ENCODE results near the gene DYNC1H1. TPM values are rescaled to one million over a fixed set of nuclear protein-coding genes. Genes with fewer than 3 reads are reported as not detected.

Gene DYNC1H1
- total RNA-seq, 2 experiments from 2014 or later = 291 to 301 TPM

DNA sequence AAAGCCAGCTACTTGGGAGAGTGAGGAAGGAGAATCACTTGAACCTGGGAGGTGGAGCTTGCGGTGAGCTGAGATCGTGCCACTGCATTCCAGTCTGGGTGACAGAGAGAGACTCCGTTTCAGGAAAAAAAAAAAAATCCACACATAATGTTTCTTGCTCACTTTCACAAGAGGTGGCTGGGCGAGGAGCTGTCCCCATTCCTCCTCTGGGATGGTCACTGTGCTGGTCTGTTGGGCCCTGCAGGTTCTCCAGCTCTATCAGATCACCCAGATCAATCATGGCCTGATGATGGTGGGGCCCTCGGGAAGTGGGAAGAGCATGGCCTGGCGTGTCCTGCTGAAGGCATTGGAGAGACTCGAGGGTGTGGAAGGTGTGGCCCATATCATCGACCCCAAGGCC is 47.3 kb downstream of the DYNC1H1 start:
- Mint-ChIP-seq H3K27me3 (no peaks in the 10 kb centered on the region), H3K9me3 (no peaks in the 10 kb centered on the region), H3K4me3 (no peak overlapping the region), H3K36me3 (ENCODE audit: low read depth) (peaks cover 75% of the 10 kb centered on the region), H3K27ac (no peak overlapping the region), H3K4me1 (ENCODE audit: low read depth) (no peaks in the 10 kb centered on the region)
- TF ChIP-seq, protein P1, sequence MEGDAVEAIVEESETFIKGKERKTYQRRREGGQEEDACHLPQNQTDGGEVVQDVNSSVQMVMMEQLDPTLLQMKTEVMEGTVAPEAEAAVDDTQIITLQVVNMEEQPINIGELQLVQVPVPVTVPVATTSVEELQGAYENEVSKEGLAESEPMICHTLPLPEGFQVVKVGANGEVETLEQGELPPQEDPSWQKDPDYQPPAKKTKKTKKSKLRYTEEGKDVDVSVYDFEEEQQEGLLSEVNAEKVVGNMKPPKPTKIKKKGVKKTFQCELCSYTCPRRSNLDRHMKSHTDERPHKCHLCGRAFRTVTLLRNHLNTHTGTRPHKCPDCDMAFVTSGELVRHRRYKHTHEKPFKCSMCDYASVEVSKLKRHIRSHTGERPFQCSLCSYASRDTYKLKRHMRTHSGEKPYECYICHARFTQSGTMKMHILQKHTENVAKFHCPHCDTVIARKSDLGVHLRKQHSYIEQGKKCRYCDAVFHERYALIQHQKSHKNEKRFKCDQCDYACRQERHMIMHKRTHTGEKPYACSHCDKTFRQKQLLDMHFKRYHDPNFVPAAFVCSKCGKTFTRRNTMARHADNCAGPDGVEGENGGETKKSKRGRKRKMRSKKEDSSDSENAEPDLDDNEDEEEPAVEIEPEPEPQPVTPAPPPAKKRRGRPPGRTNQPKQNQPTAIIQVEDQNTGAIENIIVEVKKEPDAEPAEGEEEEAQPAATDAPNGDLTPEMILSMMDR (IDR thresholded peaks at IDR 0.05) = no peak
- DNase-seq (no peak), ATAC-seq (no peak)
- intact Hi-C loops (cut with micrococcal nuclease) = no loop called here
- ChIA-PET POLR2A (interaction anchor here (0.9 kb wide), 1 partner anchor 9 kb away, joined by 4 read pairs; no protein-coding TSS in a partner anchor), CTCF (no interaction called here)

DNA sequence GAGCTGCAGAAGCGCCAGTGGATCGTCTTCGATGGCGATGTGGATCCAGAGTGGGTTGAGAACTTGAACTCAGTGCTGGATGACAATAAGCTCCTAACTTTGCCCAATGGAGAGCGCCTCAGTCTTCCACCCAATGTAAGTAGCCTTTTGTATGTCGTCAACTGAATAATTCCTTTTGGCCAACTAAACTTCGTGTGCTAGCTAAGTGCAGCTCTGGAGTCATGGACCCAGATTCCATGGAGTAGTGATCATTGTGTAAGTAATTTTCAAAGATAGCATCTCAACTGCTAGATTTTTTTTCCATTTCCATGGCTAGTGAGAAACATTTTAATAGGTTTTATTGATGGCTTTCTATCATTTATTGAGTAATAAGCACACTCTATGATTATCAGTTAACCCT is 48.0 kb downstream of the DYNC1H1 start:
- Mint-ChIP-seq H3K36me3 (ENCODE audit: low read depth) (peaks cover 75% of the 10 kb centered on the region), H3K27ac (no peak overlapping the region), H3K27me3 (no peaks in the 10 kb centered on the region), H3K4me1 (ENCODE audit: low read depth) (no peaks in the 10 kb centered on the region), H3K4me3 (no peak overlapping the region), H3K9me3 (no peaks in the 10 kb centered on the region)
- DNase-seq (no peak), ATAC-seq (no peak)
- CTCF ChIA-PET = no interaction called here
- POLR2A ChIA-PET = no interaction called here
- TF ChIP-seq, protein P1 (IDR thresholded peaks at IDR 0.05) = no peak
- intact Hi-C loops (cut with micrococcal nuclease) = no loop called here

DNA sequence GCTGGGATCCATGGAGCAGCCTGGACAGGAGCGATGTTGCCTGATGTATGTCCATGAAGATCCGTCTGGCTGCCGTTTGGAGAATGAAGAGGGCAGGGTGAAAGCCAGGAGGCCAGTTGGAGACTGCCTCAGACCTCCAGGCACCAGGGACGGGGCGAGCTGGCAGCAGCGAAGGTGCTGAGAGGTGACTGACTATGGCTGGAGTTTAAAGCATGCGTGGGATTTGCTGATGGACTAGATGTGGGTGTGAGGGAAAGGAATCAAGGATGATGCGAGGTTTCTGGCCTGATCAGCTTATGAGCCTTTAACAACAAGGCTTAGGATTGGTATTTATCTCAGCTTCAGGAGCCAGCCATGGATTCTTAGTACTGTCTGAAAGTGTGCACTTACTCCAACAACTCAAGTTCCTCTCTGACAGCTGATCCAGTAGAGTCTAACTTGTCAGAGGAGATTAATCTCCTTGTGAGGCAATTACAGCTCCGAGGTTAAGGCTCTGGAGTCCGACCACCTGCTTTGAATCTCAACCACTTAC is 49.4 kb downstream of the DYNC1H1 start:
- intact Hi-C loops (cut with micrococcal nuclease) = no loop called here

DNA sequence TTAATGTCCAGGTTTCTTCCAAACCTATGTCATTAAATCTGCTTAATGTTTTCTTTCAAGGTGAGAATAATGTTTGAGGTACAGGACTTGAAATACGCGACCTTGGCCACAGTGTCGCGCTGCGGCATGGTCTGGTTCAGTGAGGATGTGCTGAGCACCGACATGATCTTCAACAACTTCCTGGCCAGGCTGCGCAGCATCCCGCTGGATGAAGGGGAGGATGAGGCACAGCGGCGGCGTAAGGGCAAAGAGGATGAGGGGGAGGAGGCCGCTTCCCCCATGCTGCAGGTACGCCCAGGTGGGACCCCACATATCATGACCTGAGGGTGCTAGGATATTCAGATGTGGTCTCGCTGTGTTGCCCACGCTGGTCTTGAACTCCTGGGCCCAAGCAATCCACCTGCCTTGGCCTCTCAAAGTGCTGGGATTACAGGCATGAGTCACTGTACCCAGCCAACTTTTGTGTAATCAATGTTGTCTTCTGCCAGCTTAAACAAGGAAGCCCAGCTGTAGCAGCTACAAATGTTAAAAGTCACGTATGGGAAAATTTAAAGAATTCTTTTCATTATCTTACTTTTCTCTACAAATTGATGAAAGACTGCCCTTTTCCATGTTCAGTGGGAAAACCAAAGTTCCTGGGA is 50.8 kb downstream of the DYNC1H1 start:
- H3K36me3 Mint-ChIP-seq (ENCODE audit: low read depth) = peaks cover 77% of the 10 kb centered on the region
- no peak overlapping the region for H3K27ac Mint-ChIP-seq
- DNase-seq = no peak
- ChIA-PET CTCF (interaction anchor here (2.7 kb wide), 1 partner anchor 82 kb away, joined by 10 read pairs; no protein-coding TSS in a partner anchor), POLR2A (no interaction called here)
- TF ChIP-seq, protein P1 (IDR thresholded peaks at IDR 0.05) = no peak
- H3K27me3 Mint-ChIP-seq = no peaks in the 10 kb centered on the region
- H3K9me3 Mint-ChIP-seq = no peaks in the 10 kb centered on the region
- peaks cover 11% of the 10 kb centered on the region for H3K4me1 Mint-ChIP-seq (ENCODE audit: low read depth)
- intact Hi-C loops (cut with micrococcal nuclease) = no loop called here
- H3K4me3 Mint-ChIP-seq = no peak overlapping the region
- no peak for ATAC-seq

More for the DNA sequence above, 49.4 kb downstream of the DYNC1H1 start:
- TF ChIP-seq, protein P1 (IDR thresholded peaks at IDR 0.05) = no peak
- ChIA-PET POLR2A (interaction anchor here (0.6 kb wide), 1 partner anchor 36 kb away, joined by 4 read pairs; no protein-coding TSS in a partner anchor), CTCF (interaction anchor here (2.7 kb wide), 1 partner anchor 83 kb away, joined by 10 read pairs; no protein-coding TSS in a partner anchor)
- Mint-ChIP-seq H3K4me1 (ENCODE audit: low read depth) (no peaks in the 10 kb centered on the region), H3K4me3 (no peak overlapping the region), H3K27ac (no peak overlapping the region), H3K36me3 (ENCODE audit: low read depth) (peaks cover 75% of the 10 kb centered on the region), H3K9me3 (no peaks in the 10 kb centered on the region), H3K27me3 (no peaks in the 10 kb centered on the region)
- ATAC-seq (no peak), DNase-seq (no peak)

DNA sequence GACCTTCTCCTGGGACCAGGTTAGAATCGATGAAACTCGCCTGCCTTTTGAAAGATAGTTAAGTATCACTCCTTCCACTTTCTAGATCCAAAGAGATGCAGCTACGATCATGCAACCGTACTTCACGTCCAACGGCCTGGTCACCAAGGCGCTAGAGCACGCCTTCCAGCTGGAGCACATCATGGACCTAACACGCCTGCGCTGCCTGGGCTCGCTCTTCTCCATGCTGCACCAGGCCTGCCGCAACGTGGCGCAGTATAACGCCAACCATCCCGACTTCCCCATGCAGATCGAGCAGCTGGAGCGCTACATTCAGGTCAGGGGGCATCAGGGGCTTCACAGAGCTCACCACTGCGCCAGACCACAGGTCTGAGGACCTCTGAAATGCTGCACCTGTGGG is 51.4 kb downstream of the DYNC1H1 start:
- ChIA-PET POLR2A (no interaction called here), CTCF (interaction anchor here (2.7 kb wide), 1 partner anchor 81 kb away, joined by 10 read pairs; no protein-coding TSS in a partner anchor)
- ATAC-seq = no peak
- no peaks in the 10 kb centered on the region for H3K9me3 Mint-ChIP-seq
- H3K27ac Mint-ChIP-seq = no peak overlapping the region
- no peak for DNase-seq
- TF ChIP-seq, protein P1 (IDR thresholded peaks at IDR 0.05) = no peak
- intact Hi-C loops (cut with micrococcal nuclease) = no loop called here
- no peaks in the 10 kb centered on the region for H3K27me3 Mint-ChIP-seq
- H3K4me1 Mint-ChIP-seq (ENCODE audit: low read depth) = peaks cover 17% of the 10 kb centered on the region
- no peak overlapping the region for H3K4me3 Mint-ChIP-seq
- peaks cover 76% of the 10 kb centered on the region for H3K36me3 Mint-ChIP-seq (ENCODE audit: low read depth)

All from activated CD8-positive, alpha-beta T cell treated with anti-CD3 and anti-CD28 coated beads for 36 hours (primary cell).